ENCODE data around the gene PMIS2.

PMIS2 gene

GRCh38 chr19:35556025-35556590 is 29.9 kb upstream of the PMIS2 start:
- no peak for DNase-seq (ENCODE audit: low read depth, low spot score)

DNA sequence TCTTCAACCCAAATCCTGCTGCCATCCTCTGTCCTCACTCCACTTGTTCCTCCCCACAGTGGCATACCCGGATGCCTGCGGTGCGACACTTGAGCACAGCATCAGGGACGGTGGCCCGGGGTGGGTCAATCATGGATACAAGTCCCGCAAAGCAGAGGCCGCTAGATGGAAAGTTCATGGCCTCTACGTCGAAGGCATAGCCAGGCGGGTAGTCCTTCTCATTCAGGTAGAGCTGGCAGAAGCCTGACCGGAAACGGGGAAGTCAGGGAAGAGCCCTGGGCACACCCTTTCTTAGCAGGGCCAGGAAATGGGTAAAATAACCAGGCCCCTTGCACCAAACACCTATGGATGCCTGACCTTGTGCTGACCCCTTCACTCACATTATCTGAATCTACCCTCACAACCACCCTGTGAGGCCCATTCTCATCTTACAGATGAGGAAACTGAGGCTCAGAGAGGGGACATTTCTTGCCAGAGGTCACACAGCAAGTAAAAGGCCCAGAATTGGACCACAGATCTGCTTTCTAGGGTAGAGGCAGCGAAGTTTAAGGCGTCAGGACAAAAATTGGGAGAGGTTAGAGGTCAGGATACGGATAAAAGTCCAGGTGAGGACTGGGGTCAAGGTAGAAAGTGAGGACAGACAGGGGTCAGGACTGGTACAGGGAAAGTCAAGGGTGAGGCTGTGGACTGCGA is 29.0 kb upstream of the PMIS2 start:
- no peak for DNase-seq (ENCODE audit: low read depth, low spot score)

- DNase-seq (ENCODE audit: low read depth, low spot score), result peak; percentile 39
Observed at GRCh38 chr19:35557539-35558399, 28.2 kb upstream of the PMIS2 start.

GRCh38 chr19:35558400-35559280 is 27.3 kb upstream of the PMIS2 start:
- DNase-seq (ENCODE audit: low read depth, low spot score), result no peak

DNA sequence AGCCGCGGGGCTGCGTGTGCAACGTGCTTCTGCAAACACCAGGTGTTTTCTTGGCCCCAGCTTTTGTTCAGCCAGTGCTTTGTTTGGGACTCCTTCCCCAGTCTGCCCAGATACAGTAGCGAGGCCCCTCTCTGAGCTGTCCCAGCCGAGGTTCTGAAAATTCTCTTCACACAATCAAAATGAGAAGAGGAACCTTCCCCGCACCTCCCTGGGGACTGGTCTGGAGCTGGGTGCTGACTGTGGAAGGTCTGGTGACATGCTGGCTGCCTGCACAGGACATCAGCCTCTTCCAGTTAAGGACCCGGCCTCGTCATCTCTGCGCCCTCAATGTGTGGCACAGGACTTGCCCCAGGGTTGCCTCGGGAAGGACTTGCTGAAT is 26.7 kb upstream of the PMIS2 start:
- DNase-seq (ENCODE audit: low read depth, low spot score), result no peak

GRCh38 chr19:35559781-35560180 is 26.2 kb upstream of the PMIS2 start:
- no peak for DNase-seq (ENCODE audit: low read depth, low spot score)

GRCh38 chr19:35560271-35560670 is 25.7 kb upstream of the PMIS2 start:
- DNase-seq (ENCODE audit: low read depth, low spot score), result no peak

DNA sequence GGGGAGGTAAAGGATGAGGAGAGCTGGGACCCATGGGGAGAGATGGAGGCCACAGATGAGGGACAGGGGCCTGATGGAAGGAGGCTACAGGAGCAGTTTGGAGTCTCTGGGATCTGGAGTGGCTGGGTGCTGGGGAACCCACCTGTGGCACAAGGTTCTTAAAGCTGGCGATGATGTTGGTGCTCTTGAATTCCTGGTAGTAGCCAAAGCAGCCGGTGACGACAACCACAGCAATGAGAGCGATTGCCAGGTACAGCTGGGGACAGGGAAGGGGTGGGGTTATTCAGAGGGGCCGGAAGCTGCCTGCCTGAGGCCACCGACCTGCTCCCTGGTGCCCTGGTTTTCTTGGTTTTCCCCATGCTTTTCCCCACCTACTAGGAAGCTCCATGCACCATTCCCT is 25.3 kb upstream of the PMIS2 start:
- DNase-seq (ENCODE audit: low read depth, low spot score), result no peak

GRCh38 chr19:35561436-35561835 is 24.5 kb upstream of the PMIS2 start:
- DNase-seq (ENCODE audit: low read depth, low spot score), result no peak

DNA sequence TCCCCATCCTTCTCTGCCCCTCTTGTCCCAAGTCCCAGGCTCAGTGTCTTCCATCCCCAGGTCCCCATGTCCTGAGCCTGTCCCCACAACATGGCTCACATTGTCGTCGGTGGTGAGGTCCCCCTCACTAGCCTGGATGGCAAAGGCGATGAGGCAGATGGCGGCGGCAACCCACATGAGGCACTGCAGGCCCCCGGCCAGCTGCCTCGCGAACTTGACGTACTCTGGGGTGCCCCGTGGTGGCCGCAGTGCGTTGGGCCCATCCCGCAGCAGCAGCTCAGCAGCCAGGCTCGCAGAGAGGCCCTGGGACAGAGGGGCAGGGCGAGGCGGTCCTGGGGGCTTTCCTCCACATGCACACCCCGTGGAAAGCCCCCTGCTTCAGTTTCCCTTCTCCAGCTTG is 23.6 kb upstream of the PMIS2 start:
- DNase-seq (ENCODE audit: low read depth, low spot score), result no peak

GRCh38 chr19:35562776-35563175 is 23.2 kb upstream of the PMIS2 start:
- DNase-seq (ENCODE audit: low read depth, low spot score), result no peak

GRCh38 chr19:35563207-35563829 is 22.7 kb upstream of the PMIS2 start, which contains the start of gene ATP4A:
ATP4A (minus strand) TSS chr19:35563658; CDS start chr19:35563629, 29 bp downstream.
- no peak for DNase-seq (ENCODE audit: low read depth, low spot score)

DNA sequence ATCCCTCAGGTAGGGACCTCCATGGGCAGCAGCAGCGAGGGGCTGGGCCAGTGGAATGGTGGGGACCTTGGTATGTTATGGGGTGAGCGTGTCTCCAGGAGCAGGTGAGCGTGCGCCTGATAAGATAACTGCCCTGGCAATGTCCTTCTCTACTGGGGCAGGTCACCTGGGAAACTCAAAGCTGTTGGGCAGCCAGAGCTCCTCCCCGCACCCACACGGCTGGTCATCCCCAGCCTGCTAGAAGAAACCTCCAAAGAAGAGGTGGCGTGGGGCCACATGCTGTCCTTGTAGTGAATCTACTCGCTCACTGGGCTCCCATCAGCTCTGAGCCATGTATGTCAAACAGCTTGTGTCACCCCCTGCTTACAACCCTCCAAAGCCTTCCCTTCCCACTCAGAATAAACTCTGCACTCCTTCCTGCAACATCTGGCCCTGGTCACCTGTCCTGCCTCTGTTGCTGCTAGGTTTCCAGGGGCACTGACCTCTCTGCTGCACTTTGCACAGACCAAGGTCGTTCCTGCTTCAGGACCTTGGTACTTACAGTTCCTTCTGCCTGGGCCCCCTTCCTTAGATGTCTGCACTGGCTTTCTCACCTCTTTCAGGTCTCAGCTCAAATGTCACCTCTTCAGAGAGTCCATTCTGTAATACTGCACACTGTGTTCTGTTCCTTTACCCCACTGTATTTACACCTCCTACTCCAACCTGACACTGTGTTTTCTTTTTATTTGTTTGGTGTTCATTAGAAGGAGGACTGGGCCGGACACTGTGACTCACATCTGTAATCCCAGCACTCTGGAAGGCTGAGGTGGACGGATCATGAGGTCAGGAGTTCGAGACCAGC is 20.7 kb upstream of the PMIS2 start:
- no peak for DNase-seq (ENCODE audit: low read depth, low spot score)

DNA sequence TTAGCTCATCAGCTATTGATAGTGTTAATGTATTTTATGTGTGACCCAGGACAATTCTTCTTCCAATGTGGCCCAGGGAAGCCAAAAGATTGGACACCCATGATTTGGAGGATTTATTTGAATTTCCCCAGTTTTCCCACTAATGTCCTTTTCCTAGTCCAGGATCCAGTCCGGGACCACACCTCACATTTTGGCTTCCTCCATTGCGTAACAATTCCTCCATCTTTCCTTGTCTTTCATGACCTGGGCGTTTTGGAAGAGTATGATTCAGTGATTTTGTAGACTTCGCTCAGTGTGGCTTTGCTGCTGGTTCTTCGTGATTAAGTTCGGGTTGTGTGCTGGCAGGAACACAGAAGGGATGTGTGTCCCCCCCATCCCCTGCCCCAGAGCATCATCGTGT is 19.2 kb upstream of the PMIS2 start:
- DNase-seq (ENCODE audit: low read depth, low spot score), result no peak

DNA sequence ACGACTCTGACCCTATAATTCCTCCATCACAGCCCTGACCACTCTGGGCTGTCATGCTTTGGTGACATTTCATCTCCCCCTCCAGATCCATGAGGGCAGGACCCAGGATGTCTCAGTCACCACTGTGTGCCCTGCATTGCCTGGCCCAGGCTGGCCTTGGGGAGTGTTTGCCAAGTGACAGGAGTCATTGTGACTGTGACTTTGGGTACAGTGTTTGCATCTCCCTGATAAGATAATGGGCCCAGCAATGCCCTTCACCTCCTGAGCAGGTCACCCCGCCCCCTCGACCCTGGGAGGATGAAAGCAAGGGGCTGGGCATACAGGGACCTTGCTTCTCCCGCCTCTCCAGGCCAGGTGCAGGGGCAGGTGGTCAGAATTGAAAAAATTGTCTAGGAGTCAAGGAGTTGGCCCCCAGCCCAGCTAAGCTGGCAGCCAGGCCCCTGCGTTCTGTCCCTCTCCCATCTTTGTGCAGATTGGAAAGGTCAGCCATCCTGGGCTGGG is 16.6 kb upstream of the PMIS2 start:
- no peak for DNase-seq (ENCODE audit: low read depth, low spot score)

- no peak for DNase-seq (ENCODE audit: low read depth, low spot score)
Observed at GRCh38 chr19:35571406-35571965, 14.5 kb upstream of the PMIS2 start.

- DNase-seq (ENCODE audit: low read depth, low spot score), result no peak
Observed at GRCh38 chr19:35577918-35578317, 8.1 kb upstream of the PMIS2 start.

DNA sequence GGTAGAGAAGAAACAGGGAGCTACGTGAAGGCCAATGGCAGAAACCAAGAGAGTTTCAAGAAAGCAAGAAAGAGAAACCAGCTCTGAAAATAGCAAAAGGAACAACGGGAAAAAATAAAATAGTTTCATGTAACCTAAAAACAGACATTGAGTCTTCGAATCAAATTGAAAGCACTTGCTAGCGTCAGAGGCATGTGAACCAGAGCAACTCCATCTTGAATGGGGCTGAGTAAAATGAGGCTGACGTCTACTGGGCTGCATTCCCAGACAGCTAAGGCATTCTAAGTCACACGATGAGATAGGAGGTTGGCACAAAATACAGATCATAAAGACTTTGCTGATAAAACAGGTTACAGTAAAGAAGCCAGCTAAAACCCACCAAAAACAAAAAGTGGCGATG is 7.3 kb upstream of the PMIS2 start:
- DNase-seq (ENCODE audit: low read depth, low spot score), result no peak

DNA sequence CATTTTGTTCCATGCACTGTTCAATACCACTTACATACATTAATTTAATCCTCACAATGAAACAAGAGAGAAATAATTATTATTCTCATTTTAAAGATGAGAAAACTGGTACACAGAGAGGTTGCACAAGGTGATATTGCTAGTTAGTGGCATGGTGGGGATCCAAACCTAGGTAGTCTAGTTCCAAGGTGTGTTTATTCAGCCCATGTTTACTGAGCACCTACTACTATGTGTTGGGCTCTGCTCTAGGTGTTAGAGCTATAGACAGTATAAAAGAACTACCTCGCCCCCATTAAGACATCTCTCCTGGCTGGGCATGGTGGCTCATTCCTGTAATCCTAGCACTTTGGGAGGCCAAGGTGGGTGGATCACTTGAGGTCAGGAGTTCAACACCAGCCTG is 3.2 kb upstream of the PMIS2 start:
- DNase-seq (ENCODE audit: low read depth, low spot score), result no peak

DNA sequence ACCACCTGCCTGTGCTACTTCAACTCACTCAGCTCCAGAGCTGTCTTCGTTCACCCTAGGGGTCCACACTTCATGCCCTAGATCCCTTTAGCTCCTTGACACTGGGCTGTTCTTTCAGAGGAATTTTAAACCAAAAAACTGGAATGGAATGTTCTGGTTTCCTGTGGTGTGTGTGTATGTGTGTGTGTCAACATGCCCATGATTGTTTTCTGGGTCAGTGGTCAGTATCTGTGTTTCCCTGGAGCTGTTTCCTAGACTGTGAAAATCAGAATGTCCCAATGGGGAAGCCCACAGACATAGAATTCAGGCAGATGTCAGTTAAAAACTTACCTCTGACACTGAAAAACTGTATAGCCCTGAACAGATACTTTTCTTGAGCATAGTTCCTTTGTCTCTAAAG is 1.3 kb downstream of the PMIS2 start:
- no peak for DNase-seq (ENCODE audit: low read depth, low spot score)

All from activated naive CD8-positive, alpha-beta T cell treated with anti-CD3 and anti-CD28 coated beads, Interleukin-2, amount 50 U/mL, for 16 hours (primary cell).